NCI-H510A treated with DMSO at 0.1 percent for 48 hours (cell line): ENCODE results near the gene CNTFR.

Source experiments
- DNase-seq: peaks from one replicate; lab custom pipeline; 2025; lab: John Stamatoyannopoulos, UW

CNTFR gene

GRCh38 chr9:34572092-34572491 lies 17.4 kb downstream of the CNTFR start:
- DNase-seq = no peak

DNA sequence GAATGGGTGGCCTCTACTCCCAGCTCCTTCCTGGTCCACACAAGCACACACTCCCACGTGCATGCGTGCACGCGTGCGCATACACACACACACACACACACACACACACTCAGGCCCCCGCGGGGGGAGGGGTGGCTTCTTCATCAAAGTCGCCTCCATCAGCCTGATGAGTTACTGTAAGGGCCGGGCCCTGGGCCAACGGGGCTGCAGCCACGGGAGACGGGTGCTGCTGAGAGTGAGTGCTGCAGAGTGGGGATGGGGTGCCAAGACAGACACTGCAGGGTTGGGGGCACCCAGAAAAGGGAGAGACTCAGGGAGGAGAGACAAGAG lies 18.1 kb downstream of the CNTFR start:
- DNase-seq = no peak

GRCh38 chr9:34570809-34571480 lies 18.6 kb downstream of the CNTFR start:
- DNase-seq = no peak

DNA sequence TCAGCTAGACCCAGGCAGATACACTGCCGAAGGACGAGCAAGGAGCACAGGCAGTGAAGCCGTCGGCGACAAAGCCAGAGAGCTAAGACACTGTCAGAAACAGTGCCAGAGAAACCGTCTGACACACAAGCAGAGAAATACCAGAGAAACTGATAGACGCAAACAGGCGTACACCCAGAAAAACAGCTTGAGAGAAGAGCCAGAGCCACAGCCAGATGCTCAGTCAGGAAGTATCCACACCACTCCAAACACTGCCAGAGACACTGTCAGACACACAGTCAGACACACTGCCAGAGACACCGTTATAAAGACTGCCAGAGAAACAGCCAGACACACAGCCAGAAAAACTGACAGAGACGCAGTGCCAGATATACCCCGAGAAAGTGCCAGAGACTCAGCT lies 19.1 kb downstream of the CNTFR start:
- DNase-seq = no peak

DNA sequence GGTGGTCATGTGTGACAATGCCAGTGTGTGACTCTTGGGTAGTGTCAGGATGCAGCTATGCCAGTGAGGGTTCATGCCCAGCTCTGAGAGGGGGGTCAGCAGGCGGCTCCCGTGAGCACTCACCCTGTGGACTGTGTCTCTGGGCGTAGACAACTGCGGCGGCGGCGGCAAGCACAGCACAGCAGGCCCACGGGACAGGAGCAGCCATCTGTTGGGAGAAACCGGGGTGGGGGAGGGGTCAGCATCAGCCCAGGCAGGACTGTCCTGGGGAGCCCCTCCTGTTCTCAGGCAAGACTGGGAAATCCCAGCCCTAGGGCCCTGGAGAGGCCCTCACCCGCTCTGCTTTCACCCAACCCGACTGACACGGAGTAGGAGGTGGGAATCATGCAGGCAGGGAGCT lies 20.8 kb downstream of the CNTFR start:
- DNase-seq = no peak

DNA sequence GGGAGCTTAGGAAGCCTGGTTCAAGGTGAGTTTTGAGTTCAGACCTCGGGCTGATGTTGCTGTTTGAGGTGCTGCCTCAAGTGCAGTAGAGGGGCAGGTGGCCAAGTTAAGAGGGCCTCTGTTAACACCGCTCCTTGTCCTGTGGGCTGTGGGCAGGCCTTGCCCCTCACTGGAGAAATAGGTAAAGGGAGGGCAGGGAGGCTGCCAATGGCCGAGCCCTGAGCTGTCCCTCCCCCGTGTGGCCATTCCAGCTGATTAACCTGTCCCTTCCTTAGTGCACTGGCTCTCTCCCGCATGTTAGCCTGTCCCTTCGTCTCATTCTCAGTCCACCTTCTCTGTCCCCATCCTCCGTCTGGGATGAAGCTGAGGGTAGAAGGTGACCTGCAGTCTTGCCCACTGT lies 21.4 kb downstream of the CNTFR start:
- no peak for DNase-seq

DNA sequence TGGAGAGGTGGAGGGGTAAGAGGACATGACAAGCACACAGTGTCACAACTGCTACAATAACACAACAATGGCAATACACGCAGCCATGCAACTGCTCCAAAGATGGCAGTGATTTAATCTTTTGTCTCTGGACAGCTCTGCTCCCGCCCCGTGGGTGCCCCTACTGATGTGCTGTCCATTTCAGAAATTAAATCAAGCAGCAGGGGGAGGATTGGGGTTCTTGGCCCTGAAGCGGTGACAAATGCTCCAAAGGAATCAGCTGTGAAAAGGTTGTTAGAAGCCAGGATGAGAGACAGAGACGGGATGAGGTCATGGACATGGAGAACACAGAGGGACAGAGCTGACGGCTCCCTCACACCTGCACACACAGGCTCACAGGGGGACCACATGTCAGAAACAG lies 22.6 kb downstream of the CNTFR start:
- no peak for DNase-seq

- DNase-seq = no peak
These were observed 23.2 kb downstream of the CNTFR start for GRCh38 chr9:34566322-34566721.

DNA sequence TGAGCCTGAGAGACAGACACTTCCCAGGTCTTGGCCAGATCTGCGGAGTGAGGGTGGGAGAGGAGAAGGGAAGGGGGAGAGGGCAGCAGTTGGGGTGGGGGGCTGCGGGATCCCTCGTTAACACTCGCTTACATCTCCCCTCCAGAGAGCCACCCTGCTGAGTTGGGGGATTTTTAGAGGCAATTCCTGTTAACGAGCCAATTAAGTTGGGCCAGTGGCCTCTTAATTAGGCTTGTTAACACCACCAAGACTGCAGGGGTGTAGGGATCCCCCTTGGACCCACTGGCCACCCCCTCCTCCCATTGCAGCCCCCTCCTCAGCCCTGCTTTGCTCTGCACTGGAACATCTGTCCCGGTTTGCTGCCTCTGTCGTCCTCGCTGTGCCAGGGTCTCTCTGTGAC lies 23.7 kb downstream of the CNTFR start:
- no peak for DNase-seq

GRCh38 chr9:34564617-34565016 lies 24.9 kb downstream of the CNTFR start:
- DNase-seq = no peak

GRCh38 chr9:34563262-34563661 lies 26.3 kb downstream of the CNTFR start:
- DNase-seq = no peak

DNA sequence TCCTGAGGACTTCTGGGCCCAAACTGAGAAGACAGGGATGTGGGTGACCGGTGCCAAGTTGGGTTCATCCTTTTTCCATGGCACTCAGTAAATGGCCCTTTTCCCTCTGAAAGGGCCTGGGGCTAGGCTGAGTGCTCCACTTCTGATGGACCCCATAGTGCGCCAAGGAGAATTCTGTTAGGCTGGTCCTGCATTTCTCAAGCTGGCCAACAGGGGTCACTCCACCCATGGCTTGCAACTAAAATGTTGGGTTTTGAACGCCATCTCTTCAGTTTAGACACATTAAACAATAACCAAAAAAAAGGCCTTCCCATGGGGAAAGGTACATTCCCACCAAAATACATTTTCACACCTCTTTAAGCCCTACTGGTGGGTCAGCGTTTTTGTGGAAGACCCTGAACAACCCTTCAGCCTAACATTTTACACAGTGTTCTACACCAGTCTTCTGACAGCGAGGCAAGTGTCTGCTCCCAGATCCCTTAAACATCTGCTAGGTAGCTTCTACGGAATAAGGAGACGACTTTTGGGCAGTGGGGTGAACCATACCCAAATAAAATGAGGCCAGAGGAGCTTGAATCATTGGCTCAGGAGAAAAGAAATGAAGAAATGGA lies 27.3 kb downstream of the CNTFR start:
- DNase-seq = no peak

DNA sequence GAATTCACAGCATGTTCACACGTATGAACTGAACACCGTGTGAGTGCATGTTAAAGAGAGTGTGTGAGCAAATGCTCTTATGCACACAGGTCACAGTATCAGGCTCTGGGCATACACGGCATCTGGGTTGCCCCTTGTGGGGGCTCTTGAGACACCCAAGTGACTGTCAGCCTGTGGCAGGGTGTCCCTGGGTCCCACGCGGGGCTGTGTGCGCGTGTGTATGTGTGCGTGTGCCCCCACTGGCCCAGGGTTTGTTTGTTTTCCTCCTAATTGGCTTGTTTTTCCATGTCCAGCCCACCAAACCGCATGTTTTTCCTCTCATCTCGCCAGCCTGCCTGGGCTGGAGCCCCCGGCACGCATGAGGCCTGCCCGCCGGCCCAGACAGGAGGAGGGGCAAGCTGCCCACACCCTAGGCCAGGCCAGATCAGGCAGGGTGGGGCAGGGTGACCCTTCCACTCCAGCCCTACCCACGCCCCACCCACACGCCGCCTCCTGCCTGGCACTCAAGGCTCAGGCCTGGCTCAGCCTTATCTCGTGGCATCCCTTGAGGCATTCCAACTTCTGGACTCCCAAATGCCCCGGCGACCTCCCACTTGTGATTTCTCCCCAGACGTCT lies 28.8 kb downstream of the CNTFR start:
- DNase-seq = no peak

DNA sequence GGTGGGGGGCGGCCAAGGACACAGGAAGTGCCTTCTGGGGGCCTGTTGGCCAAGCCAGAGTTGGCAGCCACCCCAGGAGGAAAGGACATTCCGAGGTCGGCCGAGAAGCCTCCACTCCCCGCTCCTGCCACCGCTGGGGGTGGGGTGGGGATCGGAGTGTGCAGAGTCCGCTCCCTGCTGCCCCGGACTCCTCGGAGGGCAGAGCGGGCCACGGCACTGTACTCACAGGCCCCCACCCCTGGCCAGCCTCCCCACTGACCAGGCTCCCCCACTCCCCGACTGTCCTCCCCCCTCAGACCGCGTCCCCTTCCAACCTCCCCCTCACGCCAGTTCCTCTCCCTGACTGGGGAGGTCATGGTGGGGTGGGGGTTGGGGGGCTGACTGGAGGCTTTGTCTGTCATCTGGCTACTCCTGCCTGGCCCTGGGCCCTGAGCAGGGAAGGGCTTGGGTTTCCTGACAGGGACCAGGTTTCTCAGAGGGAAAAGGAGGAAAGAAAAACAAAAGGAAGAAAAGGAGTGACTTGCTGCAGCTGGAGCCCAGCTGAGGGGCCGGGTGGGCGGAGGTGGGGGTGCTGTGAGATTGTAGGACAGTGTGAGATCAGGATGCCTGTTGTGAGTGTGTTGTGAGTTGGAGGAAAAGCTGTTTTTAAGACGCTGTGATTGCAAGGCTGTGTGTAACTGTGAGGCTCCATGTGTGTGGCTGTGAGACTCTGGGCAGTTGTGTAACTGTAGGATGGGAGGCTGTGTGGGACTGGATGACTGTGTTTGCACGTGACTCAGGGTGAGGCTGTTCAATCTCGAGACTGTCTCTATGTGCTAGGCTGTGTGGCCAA lies 29.7 kb downstream of the CNTFR start:
- DNase-seq = no peak

DNA sequence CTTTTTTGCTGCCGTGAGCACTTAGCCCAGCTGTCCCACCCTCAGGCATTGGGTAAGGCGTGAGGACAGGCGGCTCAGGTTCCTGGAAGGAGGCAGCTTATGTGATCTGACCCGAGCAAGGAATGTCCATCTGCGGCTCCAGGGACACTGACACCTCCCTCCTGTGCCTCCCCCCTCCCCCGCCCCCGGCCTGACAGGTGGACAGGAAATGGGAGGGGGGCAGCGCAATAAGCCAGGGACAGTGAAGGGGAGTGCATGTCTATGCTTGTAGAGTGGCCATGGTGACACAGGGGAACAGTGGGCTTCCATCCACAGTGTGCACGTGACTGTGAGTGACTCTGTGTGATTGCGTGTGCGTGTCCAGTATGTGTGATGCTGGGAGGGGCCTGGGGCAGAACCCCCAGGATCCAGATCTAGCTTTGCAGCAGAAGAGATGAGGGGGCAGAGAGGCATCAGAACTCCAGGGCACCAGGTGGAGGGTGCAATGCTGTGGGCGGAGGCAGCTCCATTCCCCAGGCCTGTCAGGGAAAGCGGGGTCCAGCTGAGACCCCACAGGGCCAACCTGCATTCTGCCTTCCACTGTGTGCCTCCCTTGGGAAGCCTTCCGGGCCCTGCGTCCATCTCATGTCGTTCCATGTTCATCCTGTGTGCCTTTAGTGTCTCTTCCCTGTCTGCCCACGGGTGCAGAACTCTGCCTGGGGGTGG lies 30.5 kb downstream of the CNTFR start:
- DNase-seq = no peak

GRCh38 chr9:34558364-34558763 lies 31.2 kb downstream of the CNTFR start:
- DNase-seq = no peak

DNA sequence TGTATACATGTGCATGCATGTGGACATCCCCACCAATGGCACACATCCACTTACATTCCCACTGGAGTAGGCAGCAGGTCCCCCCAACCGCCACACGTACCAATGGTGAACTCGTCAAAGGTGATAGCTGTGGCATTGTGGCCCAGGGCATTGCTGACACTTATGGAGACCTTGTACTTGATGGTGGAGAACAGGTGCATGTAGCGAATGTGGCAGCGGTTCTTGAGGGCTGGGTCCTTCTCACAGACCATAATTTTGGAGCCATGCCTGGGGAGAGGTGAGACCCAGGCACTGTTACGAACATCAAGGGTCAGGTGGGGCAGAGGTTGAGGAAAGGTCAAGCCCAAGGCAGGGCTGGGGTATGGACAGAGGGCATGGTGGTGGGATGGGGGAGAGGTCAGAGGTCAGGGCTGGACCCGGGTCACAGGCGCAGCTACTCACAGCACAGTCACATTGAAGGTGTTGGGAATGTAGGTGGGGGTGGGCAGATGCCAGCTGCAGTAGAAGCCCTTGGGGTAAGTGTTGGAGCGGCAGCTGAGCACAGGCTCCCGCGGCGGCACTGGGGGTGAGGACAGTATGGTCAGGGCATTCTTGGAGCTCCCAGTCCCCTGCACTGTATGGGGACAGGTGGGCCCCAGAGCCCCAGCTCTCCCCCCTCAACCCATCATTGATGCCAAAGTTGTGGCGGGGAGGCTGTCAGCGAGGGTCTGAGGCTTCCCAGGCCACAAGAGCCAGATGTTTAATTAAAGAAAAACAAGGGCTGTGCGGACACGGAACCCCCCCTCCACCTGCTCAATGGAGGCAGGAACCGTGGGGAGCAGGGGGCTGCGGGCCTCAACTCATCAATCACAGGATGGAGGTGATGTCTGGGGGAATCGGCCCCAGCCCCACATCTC lies 31.9 kb downstream of the CNTFR start:
- no peak for DNase-seq

DNA sequence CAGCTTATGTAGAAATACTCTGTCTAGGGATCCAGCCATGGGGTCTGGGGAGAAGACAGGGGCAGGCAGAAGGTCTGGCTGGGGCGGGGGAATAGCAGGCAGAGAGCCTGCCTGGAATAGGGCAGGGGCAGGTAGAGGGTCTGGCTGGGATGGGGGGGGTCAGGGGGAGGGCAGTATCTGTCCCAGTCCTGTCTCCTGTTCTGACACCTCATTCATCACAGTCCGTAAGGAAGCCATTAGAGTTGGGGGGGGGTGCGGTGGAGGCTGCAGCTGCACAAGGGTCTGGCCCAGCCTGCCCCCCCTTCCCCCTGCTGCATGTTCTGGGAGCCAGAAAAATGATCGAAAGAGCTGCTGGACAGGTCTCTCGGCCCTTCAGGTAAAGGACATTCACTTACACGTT lies 32.6 kb downstream of the CNTFR start:
- DNase-seq = no peak

DNA sequence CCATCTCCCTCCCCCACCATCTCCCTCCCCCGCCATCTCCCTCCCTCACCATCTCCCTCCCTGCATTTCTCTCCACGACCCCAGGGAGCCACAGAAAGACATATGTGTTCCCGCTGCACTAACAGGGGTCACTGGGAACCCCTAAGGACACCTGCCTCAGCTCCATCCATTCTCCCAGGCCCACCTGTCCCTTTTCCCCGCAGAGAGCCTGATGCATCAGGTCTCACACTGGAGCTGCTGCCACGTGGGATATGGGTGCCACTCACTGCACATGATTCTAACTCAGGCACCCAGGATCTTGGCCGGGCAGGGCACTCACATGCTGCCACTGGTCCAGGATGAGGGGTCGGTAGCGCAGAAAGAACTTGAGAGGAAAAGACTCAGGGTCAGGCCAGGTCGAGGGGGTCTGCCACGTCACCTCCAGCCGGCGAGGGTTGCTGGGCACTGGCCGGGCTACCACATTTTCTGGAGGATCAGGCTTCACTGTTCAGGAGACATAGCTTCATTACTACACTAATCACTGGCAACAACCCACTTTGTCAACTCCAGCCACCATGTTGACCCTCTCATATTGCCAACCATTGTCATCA lies 33.5 kb downstream of the CNTFR start:
- no peak for DNase-seq

DNA sequence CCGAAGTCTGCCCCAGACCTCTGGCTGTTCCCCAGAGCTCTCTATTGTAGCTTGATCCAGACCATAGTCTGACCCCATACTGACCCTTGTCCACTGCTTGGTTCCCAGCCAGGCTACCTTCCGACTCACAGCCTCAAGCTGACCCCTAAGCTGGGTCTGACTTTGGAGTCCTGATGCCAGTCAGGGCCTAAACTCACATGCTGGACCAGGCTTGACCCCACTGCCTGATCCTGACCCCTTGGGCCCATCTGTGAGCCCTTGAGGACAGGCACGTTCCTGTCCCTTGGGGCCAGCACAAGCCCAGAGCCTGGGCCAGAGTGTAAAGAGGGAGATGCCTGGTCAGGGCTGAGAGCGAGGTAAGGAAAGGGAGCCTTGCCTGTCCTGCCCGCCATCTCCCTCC lies 34.0 kb downstream of the CNTFR start:
- no peak for DNase-seq

- no peak for DNase-seq
These were observed 34.5 kb downstream of the CNTFR start for GRCh38 chr9:34555002-34555348.
